Loucy (cell line): ENCODE results near the gene HOXA13.

Source experiments
- H2AFZ ChIP-seq: fragments of 200-600 bp; sonication (generic); 2 replicates; pipeline ENCODE4 v1.6.0; 2016; ENCODE audit warnings: antibody characterized with exemption, mild to moderate bottlenecking, low read length, moderate library complexity
- H3F3A ChIP-seq: fragments of 200-600 bp; 2 replicates; pipeline ENCODE4 v1.6.0; 2016; ENCODE audit warnings: antibody characterized with exemption, low read depth, mild to moderate bottlenecking
- H3K27me3 ChIP-seq: fragments of 200-600 bp; sonication (generic); 2 replicates; pipeline ENCODE4 v1.6.1; 2014; ENCODE audit warnings: low read length, mild to moderate bottlenecking; ENCODE audit not compliant: insufficient read depth, poor library complexity, severe bottlenecking
- H3K36me3 ChIP-seq: fragments of 200-600 bp; sonication (generic); 2 replicates; pipeline ENCODE4 v1.6.1; 2016; ENCODE audit warnings: low read length; ENCODE audit not compliant: insufficient read depth
- H3K4me1 ChIP-seq: fragments of 200-600 bp; sonication (generic); 2 replicates; pipeline ENCODE4 v1.5.1; 2014; ENCODE audit warnings: low read length, mild to moderate bottlenecking; ENCODE audit not compliant: insufficient read depth, poor library complexity, severe bottlenecking
- H3K4me2 ChIP-seq: fragments of 200-600 bp; sonication (generic); 2 replicates; pipeline ENCODE4 v1.6.0; 2014; ENCODE audit warnings: antibody characterized with exemption, low read length, low read depth, mild to moderate bottlenecking; ENCODE audit not compliant: poor library complexity, severe bottlenecking
- H3K4me3 ChIP-seq: fragments of 200-600 bp; sonication (generic); 2 replicates; pipeline ENCODE4 v1.5.1; 2014; ENCODE audit warnings: low read length, mild to moderate bottlenecking, mixed read lengths; ENCODE audit not compliant: poor library complexity, severe bottlenecking
- H3K79me2 ChIP-seq: fragments of 200-600 bp; sonication (generic); 2 replicates; pipeline ENCODE4 v1.6.1; 2014; ENCODE audit warnings: low read length; ENCODE audit not compliant: insufficient read depth
- H3K9ac ChIP-seq: fragments of 200-600 bp; sonication (generic); 2 replicates; pipeline ENCODE4 v1.6.0; 2014; ENCODE audit warnings: mild to moderate bottlenecking, low read depth, low read length, moderate library complexity; ENCODE audit not compliant: poor library complexity, severe bottlenecking
- H3K9me2 ChIP-seq: fragments of 200-600 bp; sonication (generic); replicated peaks from 2 replicates; pipeline ENCODE4 v1.6.1; 2016; ENCODE audit warnings: low read depth, low read length, mixed read lengths
- H3K9me3 ChIP-seq: fragments of 200-600 bp; sonication (generic); 2 replicates; pipeline ENCODE4 v1.6.1; 2014; ENCODE audit warnings: mild to moderate bottlenecking, antibody characterized with exemption, low read length, low read depth; ENCODE audit not compliant: insufficient read depth
- H4K20me1 ChIP-seq: fragments of 200-600 bp; sonication (generic); 2 replicates; pipeline ENCODE4 v1.6.0; 2014; ENCODE audit warnings: antibody characterized with exemption, low read length, mild to moderate bottlenecking; ENCODE audit not compliant: insufficient read depth, poor library complexity, severe bottlenecking
- EZH2phosphoT487 ChIP-seq: fragments of 200-600 bp; IDR thresholded peaks from 2 replicates; pipeline ENCODE4 v1.6.1; 2018; ENCODE audit warnings: antibody characterized with exemption, mild to moderate bottlenecking, moderate library complexity, borderline replicate concordance
- TF ChIP-seq, protein P1 (sequence below): fragments of 200-600 bp; sonication (generic); conservative IDR thresholded peaks from 2 replicates; pipeline ENCODE4 v1.5.1; 2014; ENCODE audit warnings: mild to moderate bottlenecking, antibody characterized with exemption, low read length

Gene HOXA13

DNA sequence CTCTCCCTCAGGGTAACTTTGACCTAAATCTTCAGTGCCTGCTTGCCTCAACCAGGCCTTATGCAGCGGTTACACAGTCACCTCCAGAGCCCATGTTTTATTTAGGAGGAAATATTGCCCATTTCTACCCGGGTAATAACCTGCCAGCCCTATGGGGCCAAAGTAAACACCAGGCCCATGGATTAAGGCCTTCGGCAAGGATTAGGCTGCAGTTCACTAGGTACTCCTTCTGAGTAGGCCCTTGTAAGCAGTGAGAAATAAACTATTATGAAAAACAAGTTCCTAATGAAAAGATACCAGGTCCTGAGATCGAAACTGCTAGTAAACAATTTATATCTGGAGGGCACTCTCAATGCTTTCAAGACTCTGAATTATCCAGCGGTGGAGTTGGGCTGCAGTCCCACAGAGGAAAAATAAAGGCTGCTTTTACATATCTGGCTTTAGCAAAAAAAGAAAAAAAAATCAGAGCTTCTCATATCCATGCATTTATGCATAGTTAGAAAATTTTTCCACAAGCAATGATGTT is 22.0 kb downstream of the HOXA13 start:
- H3K27me3 ChIP-seq: peaks cover 33% of the 10 kb centered on the region

DNA sequence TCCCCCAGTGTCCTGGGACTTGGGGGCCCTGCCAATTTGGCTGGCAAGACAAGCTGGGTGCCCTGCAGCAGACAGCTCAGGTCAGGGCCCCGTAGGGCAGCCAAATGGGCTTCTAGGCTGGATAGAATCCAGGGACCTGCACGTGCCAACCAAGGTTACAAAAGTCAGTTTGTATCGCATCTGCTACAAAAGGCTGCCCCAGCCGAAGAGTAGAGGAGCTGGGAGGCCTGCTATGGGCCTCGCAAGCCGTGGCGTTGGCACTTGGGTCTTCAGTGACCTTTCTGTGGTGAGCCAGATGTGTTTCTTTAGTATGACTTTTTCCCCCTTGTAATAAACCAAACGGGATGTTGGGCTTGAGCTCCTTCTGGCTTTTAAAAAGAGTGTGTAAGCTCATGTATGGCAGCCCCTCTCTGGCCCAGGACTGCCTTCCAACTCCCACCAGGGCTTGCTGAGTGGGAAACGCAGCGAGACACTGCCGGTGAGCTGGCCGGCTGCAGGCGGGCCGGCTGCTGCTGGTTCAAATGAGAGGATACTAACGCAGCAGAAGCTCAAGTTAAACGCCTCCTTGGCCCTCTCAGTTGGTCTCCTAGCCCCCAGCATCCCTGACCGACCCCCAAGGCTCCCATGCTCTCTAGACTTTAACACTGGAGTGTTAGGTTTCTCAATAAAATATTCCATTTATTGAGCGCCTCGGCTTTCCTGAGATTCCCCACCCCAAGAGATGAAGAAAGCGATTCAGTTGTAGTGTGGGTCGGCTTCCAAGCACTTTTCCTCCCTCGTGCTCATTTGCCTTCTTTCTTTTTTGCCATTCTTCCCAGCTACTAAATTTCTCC is 22.7 kb downstream of the HOXA13 start:
- Histone ChIP-seq H3K9ac (peak overlapping the region; percentile 99), H3K4me2 (peak overlapping the region; percentile 98), H3F3A (peaks cover 8% of the 10 kb centered on the region; the same call in 1 of the 2 replicates), H3K4me3 (peak overlapping the region; percentile 94), H4K20me1 (peaks cover 76% of the 10 kb centered on the region), H3K4me1 (peaks cover 47% of the 10 kb centered on the region), H3K9me2 (no peaks in the 10 kb centered on the region), H3K9me3 (no peaks in the 10 kb centered on the region), H3K36me3 (peaks cover 5% of the 10 kb centered on the region), H3K79me2 (peaks cover 100% of the 10 kb centered on the region), H2AFZ (no peak overlapping the region), H3K27me3 (peaks cover 33% of the 10 kb centered on the region)
- TF ChIP-seq, protein P1, sequence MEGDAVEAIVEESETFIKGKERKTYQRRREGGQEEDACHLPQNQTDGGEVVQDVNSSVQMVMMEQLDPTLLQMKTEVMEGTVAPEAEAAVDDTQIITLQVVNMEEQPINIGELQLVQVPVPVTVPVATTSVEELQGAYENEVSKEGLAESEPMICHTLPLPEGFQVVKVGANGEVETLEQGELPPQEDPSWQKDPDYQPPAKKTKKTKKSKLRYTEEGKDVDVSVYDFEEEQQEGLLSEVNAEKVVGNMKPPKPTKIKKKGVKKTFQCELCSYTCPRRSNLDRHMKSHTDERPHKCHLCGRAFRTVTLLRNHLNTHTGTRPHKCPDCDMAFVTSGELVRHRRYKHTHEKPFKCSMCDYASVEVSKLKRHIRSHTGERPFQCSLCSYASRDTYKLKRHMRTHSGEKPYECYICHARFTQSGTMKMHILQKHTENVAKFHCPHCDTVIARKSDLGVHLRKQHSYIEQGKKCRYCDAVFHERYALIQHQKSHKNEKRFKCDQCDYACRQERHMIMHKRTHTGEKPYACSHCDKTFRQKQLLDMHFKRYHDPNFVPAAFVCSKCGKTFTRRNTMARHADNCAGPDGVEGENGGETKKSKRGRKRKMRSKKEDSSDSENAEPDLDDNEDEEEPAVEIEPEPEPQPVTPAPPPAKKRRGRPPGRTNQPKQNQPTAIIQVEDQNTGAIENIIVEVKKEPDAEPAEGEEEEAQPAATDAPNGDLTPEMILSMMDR: no peak
- no peak for TF ChIP-seq EZH2phosphoT487

More for the DNA sequence above, 22.0 kb downstream of the HOXA13 start:
- no peaks in the 10 kb centered on the region for H3K9me2 ChIP-seq
- H3K4me3 ChIP-seq: peak overlapping the region; percentile 94
- H3K36me3 ChIP-seq: no peaks in the 10 kb centered on the region; the same call in 1 of the 2 replicates
- no peak overlapping the region for H2AFZ ChIP-seq
- H3K9me3 ChIP-seq: no peaks in the 10 kb centered on the region
- H3K4me2 ChIP-seq: peak overlapping the region; percentile 98
- H4K20me1 ChIP-seq: peaks cover 76% of the 10 kb centered on the region
- no peak for TF ChIP-seq EZH2phosphoT487
- TF ChIP-seq, protein P1: no peak
- peaks cover 8% of the 10 kb centered on the region; the same call in 1 of the 2 replicates for H3F3A ChIP-seq
- peak overlapping the region; percentile 99 for H3K9ac ChIP-seq
- H3K4me1 ChIP-seq: peaks cover 53% of the 10 kb centered on the region
- peaks cover 100% of the 10 kb centered on the region for H3K79me2 ChIP-seq

DNA sequence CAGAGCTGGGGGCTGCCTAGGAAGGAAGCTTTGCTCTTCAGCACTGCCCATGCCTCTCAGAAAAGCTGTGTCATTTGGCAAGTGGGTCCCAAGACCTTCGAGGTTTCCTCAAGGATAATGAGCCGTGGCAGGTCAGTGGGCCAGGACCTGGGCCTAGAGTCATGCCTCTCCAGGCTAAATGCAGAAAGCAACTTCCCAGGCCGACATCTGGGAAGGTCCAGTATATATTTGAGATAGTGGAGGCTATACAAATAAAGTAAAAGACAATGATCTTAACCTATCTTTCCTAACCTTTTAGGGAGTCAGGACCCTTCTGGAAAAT is 23.4 kb downstream of the HOXA13 start:
- Histone ChIP-seq H3K9me3 (no peaks in the 10 kb centered on the region), H3K4me1 (peaks cover 42% of the 10 kb centered on the region), H3K79me2 (peaks cover 100% of the 10 kb centered on the region), H3K9me2 (no peaks in the 10 kb centered on the region), H4K20me1 (peaks cover 74% of the 10 kb centered on the region), H3K36me3 (peaks cover 12% of the 10 kb centered on the region), H3K4me3 (peak overlapping the region; percentile 94), H3K27me3 (peaks cover 39% of the 10 kb centered on the region), H3K4me2 (peak overlapping the region; percentile 98), H3F3A (peaks cover 8% of the 10 kb centered on the region; the same call in 1 of the 2 replicates), H2AFZ (no peak overlapping the region), H3K9ac (peak overlapping the region; percentile 99)
- no peak for TF ChIP-seq EZH2phosphoT487
- TF ChIP-seq, protein P1: no peak
